Spinal cord (tissue), 10 donors: Measurements from ENCODE around the gene ELP4. TPM values are rescaled to one million over a fixed set of nuclear protein-coding genes. Genes with fewer than 3 reads are reported as not detected.

Source experiments
- DNase-seq, 6 donors: peaks; one replicate each; pipeline versions ENCODE4 v3.0.0 to v3.0.0-alpha.2; 2013 to 2015; ENCODE audit warnings: low spot score in 6 of 6, low read depth in 4 of 6
- H3K27ac ChIP-seq: one replicate; pipeline ENCODE4 v1.5.1; 2013; ENCODE audit warnings: low read depth, low read length, control low read depth
- H3K27me3 ChIP-seq: one replicate; pipeline ENCODE4 v1.6.1; 2013; ENCODE audit warnings: low read length; ENCODE audit not compliant: control insufficient read depth, insufficient read depth
- H3K36me3 ChIP-seq: one replicate; pipeline ENCODE4 v1.6.1; 2013; ENCODE audit warnings: low read length; ENCODE audit not compliant: control insufficient read depth, insufficient read depth
- H3K4me1 ChIP-seq: one replicate; pipeline ENCODE4 v1.6.1; 2013; ENCODE audit warnings: low read length; ENCODE audit not compliant: control insufficient read depth, insufficient read depth
- H3K4me3 ChIP-seq: one replicate; pipeline ENCODE4 v1.5.1; 2013; ENCODE audit warnings: low read depth, low read length, control low read depth
- H3K9me3 ChIP-seq: one replicate; pipeline ENCODE4 v1.6.1; 2013; ENCODE audit warnings: low read length; ENCODE audit not compliant: control insufficient read depth, insufficient read depth
- WGBS: methylation state at CpG from one replicate; pipeline ENCODE4 v1.1.5; 2013; ENCODE audit warnings: missing lambda C conversion rate; ENCODE audit not compliant: insufficient coverage; 5-methylcytosine and 5-hydroxymethylcytosine counted together
- polyA plus RNA-seq, 2 donors: library from polyadenylated mRNA; unstranded; fragments of 120-200 nt; gene quantifications; one replicate each; pipeline ENCODE4 v1.2.1, GENCODE V29; 2013; ENCODE audit not compliant: insufficient read length in 2 of 2
- total RNA-seq, 2 donors: library from RNA; depleted of rRNA in 1 of 2; stranded (reverse); fragments of 120-200 nt in 1 of 2; fragments of >200 nt in 1 of 2; gene quantifications; one replicate each; pipeline versions ENCODE4 v1.2.3 to v1.2.4, GENCODE V29; 2013 to 2014
- donor health status: healthy.

The ELP4 gene
- total and polyA plus RNA-seq, 4 donors: 24.8 to 57.7 (median 36.2) TPM

GRCh38 chr11:31826536-31827438, 317.2 kb downstream of the ELP4 start:
- peaks cover 2% of the 10 kb centered on the region for H3K36me3 ChIP-seq
- WGBS: 6% methylated on average over 40 of the region's 55 CpGs
- DNase-seq: peak in 2 of 6 donors; percentile 27 to 32

GRCh38 chr11:31827455-31828206, 318.1 kb downstream of the ELP4 start:
- no peak overlapping the region for H3K4me3 ChIP-seq
- peaks cover 82% of the 10 kb centered on the region for H3K27me3 ChIP-seq
- H3K4me1 ChIP-seq: peaks cover 26% of the 10 kb centered on the region
- no peak overlapping the region for H3K27ac ChIP-seq
- DNase-seq: peak in 1 of 6 donors; percentile 30
- H3K36me3 ChIP-seq: peaks cover 2% of the 10 kb centered on the region
- H3K9me3 ChIP-seq: no peaks in the 10 kb centered on the region
- WGBS: 34% methylated on average over 15 of the region's 18 CpGs

More at GRCh38 chr11:31826536-31827438, 317.2 kb downstream of the ELP4 start:
- H3K27me3 ChIP-seq: peaks cover 87% of the 10 kb centered on the region
- no peaks in the 10 kb centered on the region for H3K9me3 ChIP-seq
- H3K4me3 ChIP-seq: no peak overlapping the region
- no peak overlapping the region for H3K27ac ChIP-seq
- peaks cover 26% of the 10 kb centered on the region for H3K4me1 ChIP-seq

DNA sequence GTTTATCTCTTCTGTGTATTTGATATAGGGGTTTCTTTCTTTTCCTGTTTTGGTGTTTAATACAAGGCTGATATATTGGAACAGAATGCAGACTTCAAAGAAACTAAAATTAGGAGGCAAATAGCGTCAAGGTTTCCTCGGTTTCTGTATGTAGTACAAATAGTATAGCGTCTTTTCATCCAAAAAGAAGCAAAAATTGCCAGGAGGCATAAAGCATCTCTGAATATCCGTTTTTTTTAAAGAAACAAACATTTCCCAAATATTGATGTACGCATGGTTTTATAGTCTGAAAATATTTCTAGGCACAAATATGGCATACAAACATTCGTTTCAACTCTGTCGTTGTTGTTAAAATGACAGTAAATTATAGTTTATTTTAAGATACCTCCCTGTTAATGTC, 318.6 kb downstream of the ELP4 start:
- H3K9me3 ChIP-seq: no peaks in the 10 kb centered on the region
- H3K4me1 ChIP-seq: peaks cover 26% of the 10 kb centered on the region
- no CpG with 5 or more reads among the region's 7 CpGs for WGBS
- H3K36me3 ChIP-seq: peaks cover 2% of the 10 kb centered on the region
- no peak overlapping the region for H3K27ac ChIP-seq
- H3K27me3 ChIP-seq: peaks cover 77% of the 10 kb centered on the region
- no peak overlapping the region for H3K4me3 ChIP-seq
- peak in 1 of 6 donors; percentile 2 for DNase-seq

GRCh38 chr11:31830406-31830805, 320.8 kb downstream of the ELP4 start:
- no peak for DNase-seq
- no peak overlapping the region for H3K4me3 ChIP-seq
- no peaks in the 10 kb centered on the region for H3K9me3 ChIP-seq
- peaks cover 60% of the 10 kb centered on the region for H3K27me3 ChIP-seq
- no CpG with 5 or more reads among the region's 4 CpGs for WGBS
- no peaks in the 10 kb centered on the region for H3K36me3 ChIP-seq
- H3K4me1 ChIP-seq: peaks cover 15% of the 10 kb centered on the region
- H3K27ac ChIP-seq: no peak overlapping the region

DNA sequence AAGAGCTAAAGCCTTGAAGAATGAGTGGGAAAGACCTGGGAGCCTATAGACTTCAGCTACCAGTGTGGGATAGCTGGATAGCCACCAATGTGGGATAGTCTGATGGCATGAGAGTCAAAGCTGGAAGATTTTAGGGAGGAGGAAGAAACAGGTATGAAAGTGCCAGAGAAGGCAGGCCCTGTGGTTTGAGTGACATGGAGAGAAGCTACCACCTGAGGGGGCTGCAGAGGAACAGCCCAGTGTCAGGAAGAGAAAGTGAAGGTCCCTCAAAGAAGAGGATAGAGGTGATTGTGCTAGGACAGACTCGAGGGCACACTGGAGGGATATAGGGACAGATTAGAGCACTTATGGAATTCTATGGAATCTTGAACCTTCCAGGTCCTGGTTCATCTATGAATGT, 324.7 kb downstream of the ELP4 start:
- H3K36me3 ChIP-seq: no peaks in the 10 kb centered on the region
- H3K27me3 ChIP-seq: peaks cover 27% of the 10 kb centered on the region
- no peaks in the 10 kb centered on the region for H3K9me3 ChIP-seq
- WGBS: no CpG with 5 or more reads among the region's 1 CpG
- no peak for DNase-seq
- no peak overlapping the region for H3K4me3 ChIP-seq
- H3K27ac ChIP-seq: no peak overlapping the region
- no peaks in the 10 kb centered on the region for H3K4me1 ChIP-seq

Other genes with a start within 250 kb of the ELP4 start
- 1 to 10 TPM; 7.7 to 9.8 TPM for gene DCDC1, start 140.0 kb upstream of the ELP4 start, total RNA-seq
- gene DCDC1, start 140.0 kb upstream of the ELP4 start, polyA plus RNA-seq: 1 to 10 TPM; 3.1 to 3.9 TPM
- gene DNAJC24, start 139.9 kb upstream of the ELP4 start, total RNA-seq: 10 to 100 TPM; 25.0 to 35.1 TPM
- 10 to 100 TPM; 26.0 to 31.6 TPM for gene DNAJC24, start 139.9 kb upstream of the ELP4 start, polyA plus RNA-seq
- gene IMMP1L, start 145 bp upstream of the ELP4 start, total RNA-seq: 10 to 100 TPM; 27.2 to 73.4 TPM
- 10 to 100 TPM; 66.2 to 67.5 TPM for gene IMMP1L, start 145 bp upstream of the ELP4 start, polyA plus RNA-seq